ENCODE measurements around the gene ASCC3. TPM values are rescaled to one million over a fixed set of nuclear protein-coding genes. Genes with fewer than 3 reads are reported as not detected.
"Not testable (repeated sequence)": the region's sequence is repeated elsewhere in the genome, so short reads cannot be mapped to it uniquely, and the experiment has no call there.

ASCC3 gene
- total RNA-seq, 4 donors from 2014 or later: 12.0 to 17.7 (median 14.7) TPM

GRCh38 chr6:100751590-100751989, 129.5 kb downstream of the ASCC3 start:
- intact Hi-C loops (cut with DNase I; ENCODE audit: low total_unique reads): no loop called here
- TF ChIP-seq CTCF (IDR thresholded peaks at IDR 0.05 in 4 of 5, conservative IDR thresholded peaks at IDR 0.05 in 1 of 5) (no peak), POLR2A (IDR thresholded peaks at IDR 0.05) (no peak)
- Histone ChIP-seq H3K36me3 (no peaks in the 10 kb centered on the region), H3K4me1 (no peaks in the 10 kb centered on the region), H3K27ac (no peak overlapping the region), H3K9me3 (no peaks in the 10 kb centered on the region), H3K27me3 (no peaks in the 10 kb centered on the region), H3K4me3 (no peak overlapping the region)
- in situ Hi-C loops (cut with MboI; ENCODE audit: low sequenced_read_pairs in 4 of 4): no loop called here
- no peak for DNase-seq
- ATAC-seq: no peak

- intact Hi-C loops (cut with DNase I; ENCODE audit: low total_unique reads): no loop called here
- Histone ChIP-seq H3K4me3 (no peak overlapping the region), H3K36me3 (peaks cover 0 to 4% of the 10 kb centered on the region in 2 donors), H3K27ac (no peak overlapping the region), H3K4me1 (no peaks in the 10 kb centered on the region), H3K9me3 (no peaks in the 10 kb centered on the region), H3K27me3 (no peaks in the 10 kb centered on the region)
- in situ Hi-C loops (cut with MboI; ENCODE audit: low sequenced_read_pairs in 4 of 4): no loop called here
- DNase-seq (no peak), ATAC-seq (no peak)
- TF ChIP-seq POLR2A (IDR thresholded peaks at IDR 0.05) (no peak), CTCF (IDR thresholded peaks at IDR 0.05 in 4 of 5, conservative IDR thresholded peaks at IDR 0.05 in 1 of 5) (no peak)
Measured at GRCh38 chr6:100745419-100746041, 135.6 kb downstream of the ASCC3 start.

GRCh38 chr6:100740439-100740838, 140.7 kb downstream of the ASCC3 start:
- in situ Hi-C loops (cut with MboI; ENCODE audit: low sequenced_read_pairs in 4 of 4): no loop called here
- intact Hi-C loops (cut with DNase I; ENCODE audit: low total_unique reads): no loop called here
- no peak for ATAC-seq
- DNase-seq: no peak
- no peaks in the 10 kb centered on the region for H3K9me3 ChIP-seq
- H3K27ac ChIP-seq: no peak overlapping the region
- no peak overlapping the region for H3K4me3 ChIP-seq
- TF ChIP-seq CTCF (IDR thresholded peaks at IDR 0.05 in 4 of 5, conservative IDR thresholded peaks at IDR 0.05 in 1 of 5) (no peak), POLR2A (IDR thresholded peaks at IDR 0.05) (no peak)
- no peaks in the 10 kb centered on the region for H3K4me1 ChIP-seq
- peaks cover 0 to 4% of the 10 kb centered on the region in 2 donors for H3K36me3 ChIP-seq
- no peaks in the 10 kb centered on the region for H3K27me3 ChIP-seq

- H3K9me3 ChIP-seq; intact Hi-C loops (cut with DNase I; ENCODE audit: low total_unique reads); DNase-seq; H3K27me3 ChIP-seq; ATAC-seq; H3K4me3 ChIP-seq; H3K4me1 ChIP-seq; H3K27ac ChIP-seq; in situ Hi-C loops (cut with MboI; ENCODE audit: low sequenced_read_pairs in 4 of 4); H3K36me3 ChIP-seq: not testable (repeated sequence)
Measured at GRCh38 chr6:100737720-100738119, 143.4 kb downstream of the ASCC3 start.

GRCh38 chr6:100731411-100731810, 149.7 kb downstream of the ASCC3 start:
- DNase-seq: no peak
- no peaks in the 10 kb centered on the region for H3K36me3 ChIP-seq
- H3K27ac ChIP-seq: no peak overlapping the region
- in situ Hi-C loops (cut with MboI; ENCODE audit: low sequenced_read_pairs in 4 of 4) (no loop called here), intact Hi-C loops (cut with DNase I; ENCODE audit: low total_unique reads) (no loop called here)
- no peaks in the 10 kb centered on the region for H3K9me3 ChIP-seq
- no peak for ATAC-seq
- TF ChIP-seq POLR2A (IDR thresholded peaks at IDR 0.05) (no peak), CTCF (IDR thresholded peaks at IDR 0.05 in 4 of 5, conservative IDR thresholded peaks at IDR 0.05 in 1 of 5) (no peak)
- H3K27me3 ChIP-seq: no peaks in the 10 kb centered on the region
- peaks cover 0 to 9% of the 10 kb centered on the region in 2 donors for H3K4me1 ChIP-seq
- no peak overlapping the region for H3K4me3 ChIP-seq

Measured in gastrocnemius medialis (tissue), 4 donors.